HUES64 (cell line): ENCODE data around the gene C2orf66.

ENCODE experiments used
- H3K27ac ChIP-seq: 2 replicates; pipeline ENCODE4 v1.7.0; 2013; ENCODE audit warnings: low read depth, low read length, inconsistent platforms
- H3K27me3 ChIP-seq: 2 replicates; pipeline ENCODE4 v1.6.1; 2013; ENCODE audit warnings: mild to moderate bottlenecking, low read length; ENCODE audit not compliant: insufficient read depth
- H3K36me3 ChIP-seq: 2 replicates; pipeline ENCODE4 v1.6.1; 2013; ENCODE audit warnings: mild to moderate bottlenecking, low read length; ENCODE audit not compliant: insufficient read depth
- H3K4me1 ChIP-seq: 2 replicates; pipeline ENCODE4 v1.6.1; 2013; ENCODE audit warnings: mild to moderate bottlenecking, low read length, moderate library complexity; ENCODE audit not compliant: insufficient read depth
- H3K4me3 ChIP-seq: 2 replicates; pipeline ENCODE4 v1.5.1; 2013; ENCODE audit warnings: mild to moderate bottlenecking, low read length, moderate library complexity
- H3K9ac ChIP-seq: 2 replicates; pipeline ENCODE4 v1.6.1; 2013; ENCODE audit warnings: mild to moderate bottlenecking, low read depth, low read length
- H3K9me3 ChIP-seq: 2 replicates; pipeline ENCODE4 v1.6.1; 2013; ENCODE audit warnings: low read depth, low read length; ENCODE audit not compliant: insufficient read depth
- WGBS: fragments of 150-250, 120-280 bp; methylation state at CpG from one replicate; pipeline ENCODE4 v1.1.7; 2013; ENCODE audit warnings: missing lambda C conversion rate; 5-methylcytosine and 5-hydroxymethylcytosine counted together

C2orf66 gene

GRCh38 chr2:196823750-196824522, 14.8 kb upstream of the C2orf66 start:
- no peaks in the 10 kb centered on the region for H3K4me1 ChIP-seq
- H3K4me3 ChIP-seq: no peak overlapping the region
- H3K27me3 ChIP-seq: no peaks in the 10 kb centered on the region
- H3K9me3 ChIP-seq: no peaks in the 10 kb centered on the region
- H3K36me3 ChIP-seq: no peaks in the 10 kb centered on the region
- no peak overlapping the region for H3K9ac ChIP-seq
- H3K27ac ChIP-seq: no peak overlapping the region

- no peak overlapping the region for H3K27ac ChIP-seq
- H3K27me3 ChIP-seq: no peaks in the 10 kb centered on the region
- no peak overlapping the region for H3K4me3 ChIP-seq
- H3K4me1 ChIP-seq: no peaks in the 10 kb centered on the region
- no peaks in the 10 kb centered on the region for H3K36me3 ChIP-seq
- 96% methylated on average over 1 of the region's 1 CpG for WGBS
- peaks cover 4% of the 10 kb centered on the region; the same call in 1 of the 2 replicates for H3K9me3 ChIP-seq
- H3K9ac ChIP-seq: no peak overlapping the region
Observed at GRCh38 chr2:196821195-196821594, 12.0 kb upstream of the C2orf66 start.

- Histone ChIP-seq H3K9ac (no peak overlapping the region), H3K9me3 (no peaks in the 10 kb centered on the region), H3K36me3 (no peaks in the 10 kb centered on the region), H3K27ac (no peak overlapping the region), H3K4me1 (no peaks in the 10 kb centered on the region), H3K27me3 (peaks cover 14% of the 10 kb centered on the region), H3K4me3 (no peak overlapping the region)
- 51% methylated on average over 2 of the region's 2 CpGs for WGBS
Observed at GRCh38 chr2:196808083-196808665, 981 bp downstream of the C2orf66 start.

- Histone ChIP-seq H3K27ac (no peak overlapping the region), H3K27me3 (peaks cover 22% of the 10 kb centered on the region), H3K9ac (no peak overlapping the region), H3K36me3 (no peaks in the 10 kb centered on the region), H3K4me3 (no peak overlapping the region), H3K9me3 (no peaks in the 10 kb centered on the region), H3K4me1 (no peaks in the 10 kb centered on the region)
- 83% methylated on average over 1 of the region's 1 CpG for WGBS
Observed at GRCh38 chr2:196804381-196804780, 4.8 kb downstream of the C2orf66 start.

- Histone ChIP-seq H3K4me1 (peaks cover 3% of the 10 kb centered on the region; the same call in 1 of the 2 replicates), H3K36me3 (peaks cover 6% of the 10 kb centered on the region), H3K27ac (no peak overlapping the region), H3K27me3 (peaks cover 22% of the 10 kb centered on the region), H3K9me3 (no peaks in the 10 kb centered on the region), H3K9ac (no peak overlapping the region), H3K4me3 (no peak overlapping the region)
- 94% methylated on average over 1 of the region's 2 CpGs for WGBS
Observed at GRCh38 chr2:196802401-196802800, 6.8 kb downstream of the C2orf66 start.

- H3K4me3 ChIP-seq: no peak overlapping the region
- no peaks in the 10 kb centered on the region for H3K9me3 ChIP-seq
- peaks cover 22% of the 10 kb centered on the region for H3K27me3 ChIP-seq
- peaks cover 12% of the 10 kb centered on the region for H3K36me3 ChIP-seq
- WGBS: 92% methylated on average over 1 of the region's 2 CpGs
- peaks cover 3% of the 10 kb centered on the region; the same call in 1 of the 2 replicates for H3K4me1 ChIP-seq
- H3K9ac ChIP-seq: no peak overlapping the region
- no peak overlapping the region for H3K27ac ChIP-seq
Observed at GRCh38 chr2:196801674-196802261, 7.4 kb downstream of the C2orf66 start.

GRCh38 chr2:196798980-196799379, 10.2 kb downstream of the C2orf66 start:
- 2% methylated on average over 9 of the region's 10 CpGs for WGBS
- peak overlapping the region; percentile 99 for H3K4me3 ChIP-seq
- H3K9me3 ChIP-seq: no peaks in the 10 kb centered on the region
- peak overlapping the region; percentile 88 for H3K9ac ChIP-seq
- peaks cover 34% of the 10 kb centered on the region for H3K36me3 ChIP-seq
- H3K4me1 ChIP-seq: peaks cover 3% of the 10 kb centered on the region; the same call in 1 of the 2 replicates
- no peak overlapping the region for H3K27ac ChIP-seq
- peaks cover 14% of the 10 kb centered on the region for H3K27me3 ChIP-seq

- no peak overlapping the region for H3K27ac ChIP-seq
- no peaks in the 10 kb centered on the region for H3K9me3 ChIP-seq
- H3K4me1 ChIP-seq: no peaks in the 10 kb centered on the region
- no peaks in the 10 kb centered on the region for H3K27me3 ChIP-seq
- no peak overlapping the region for H3K4me3 ChIP-seq
- WGBS: 95% methylated on average over 3 of the region's 3 CpGs
- H3K36me3 ChIP-seq: peaks cover 93% of the 10 kb centered on the region
- H3K9ac ChIP-seq: no peak overlapping the region
Observed at GRCh38 chr2:196792865-196793264, 16.3 kb downstream of the C2orf66 start.

- Histone ChIP-seq H3K27me3 (no peaks in the 10 kb centered on the region), H3K4me3 (no peak overlapping the region), H3K36me3 (peaks cover 95% of the 10 kb centered on the region), H3K9me3 (no peaks in the 10 kb centered on the region), H3K27ac (no peak overlapping the region), H3K4me1 (no peaks in the 10 kb centered on the region), H3K9ac (no peak overlapping the region)
- WGBS: 94% methylated on average over 4 of the region's 4 CpGs
Observed at GRCh38 chr2:196783431-196784094, 25.6 kb downstream of the C2orf66 start.

- H3K36me3 ChIP-seq: peaks cover 94% of the 10 kb centered on the region
Observed at GRCh38 chr2:196767101-196767500, 42.1 kb downstream of the C2orf66 start.

GRCh38 chr2:196759378-196759706, 49.8 kb downstream of the C2orf66 start:
- no peaks in the 10 kb centered on the region for H3K27me3 ChIP-seq
- peaks cover 30% of the 10 kb centered on the region for H3K36me3 ChIP-seq
- no peak overlapping the region for H3K9ac ChIP-seq
- WGBS: 91% methylated on average over 5 of the region's 5 CpGs
- no peak overlapping the region for H3K27ac ChIP-seq
- no peaks in the 10 kb centered on the region for H3K4me1 ChIP-seq
- no peaks in the 10 kb centered on the region for H3K9me3 ChIP-seq
- no peak overlapping the region for H3K4me3 ChIP-seq

More at GRCh38 chr2:196767101-196767500, 42.1 kb downstream of the C2orf66 start:
- no peak overlapping the region for H3K4me3 ChIP-seq
- no peaks in the 10 kb centered on the region for H3K4me1 ChIP-seq
- H3K9ac ChIP-seq: no peak overlapping the region
- 96% methylated on average over 1 of the region's 1 CpG for WGBS
- H3K27me3 ChIP-seq: no peaks in the 10 kb centered on the region
- H3K27ac ChIP-seq: no peak overlapping the region
- no peaks in the 10 kb centered on the region for H3K9me3 ChIP-seq
